ENCODE data around the gene SLC33A1. TPM values are rescaled to one million over a fixed set of nuclear protein-coding genes. Genes with fewer than 3 reads are reported as not detected.
"Not testable (repeated sequence)": the region's sequence is repeated elsewhere in the genome, so short reads cannot be mapped to it uniquely, and the experiment has no call there.

Gene SLC33A1
- 34.1 and 36.3 TPM in 2 replicates for total RNA-seq (2014; rRNA removed; shearing (Covaris generic))
- polyA plus RNA-seq (2015; cell fraction: cytosol; rRNA removed) = 21.0 and 27.2 TPM in 2 replicates
- 63.5 and 68.0 TPM in 2 replicates for polyA plus RNA-seq (2015; cell fraction: nucleus; rRNA removed)

DNA sequence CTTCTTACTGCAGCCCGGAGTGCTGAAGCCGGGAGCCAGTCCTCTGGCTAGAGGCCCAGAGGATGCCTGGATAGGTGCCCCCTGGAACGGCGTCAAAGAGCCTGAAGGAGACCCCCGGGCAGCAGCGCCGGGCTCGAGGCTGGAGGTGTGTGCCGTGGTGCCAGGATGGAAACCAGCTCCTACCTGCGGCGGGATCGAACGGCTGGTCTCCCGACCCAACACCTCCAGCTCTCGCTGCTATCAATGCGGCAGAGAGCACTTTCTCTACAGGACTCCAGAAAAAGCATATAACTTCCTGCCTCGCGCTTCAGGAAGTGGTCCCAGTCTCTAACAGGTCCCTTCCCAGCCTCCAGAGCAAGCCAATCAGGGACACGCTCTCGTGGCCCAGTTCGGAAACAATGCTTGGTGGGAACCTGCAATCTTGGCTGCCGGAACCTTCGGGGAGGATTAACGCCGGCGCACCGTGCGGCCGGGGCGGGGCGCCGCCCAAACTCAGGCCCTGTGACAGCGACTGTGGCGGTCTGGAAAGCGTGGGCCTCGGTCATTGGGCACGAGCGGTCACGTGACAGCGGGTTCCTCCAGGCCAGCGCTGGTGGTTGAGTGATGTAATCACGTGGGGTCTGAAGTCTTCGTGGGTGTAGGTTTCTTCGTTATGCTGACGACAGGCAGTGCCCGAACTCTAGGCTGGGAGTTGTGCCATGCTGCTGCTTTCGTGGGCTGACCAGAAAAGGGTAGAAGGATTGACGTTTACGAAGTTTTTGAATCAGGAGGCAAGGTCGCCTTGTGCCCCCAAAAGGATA is at the start of gene SLC33A1:
TSS of gene SLC33A1 (minus strand) at position 287 of the 800 bp plus-strand sequence. CDS start 430 bp downstream, outside the sequence.
- DNase-seq (ENCODE audit: low read depth) = peak; percentile 100

DNA sequence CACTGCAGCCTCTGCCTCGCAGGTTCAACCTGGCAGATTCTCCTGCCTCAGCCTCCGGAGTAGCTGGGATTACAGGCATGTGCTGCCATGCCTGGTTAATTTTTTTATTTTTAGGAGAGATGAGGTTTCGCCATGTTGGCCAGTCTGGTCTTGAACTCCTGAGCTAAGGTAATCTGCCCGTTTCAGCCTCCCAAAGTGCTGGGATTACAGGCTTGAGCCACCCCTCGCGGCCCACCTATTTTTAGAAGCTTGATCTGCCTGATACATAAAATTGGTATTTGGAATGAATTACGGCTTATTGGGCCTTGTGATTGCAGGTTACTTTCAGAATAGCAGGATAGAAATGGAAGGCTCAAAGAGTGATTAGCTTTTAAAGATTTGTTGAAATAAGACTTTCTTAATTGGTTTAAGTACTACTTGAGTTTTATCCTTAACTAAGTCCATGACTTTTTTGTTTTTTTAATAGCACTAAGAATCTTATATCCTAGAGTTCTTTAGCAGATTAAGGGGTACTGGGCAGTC is 41.2 kb upstream of the SLC33A1 start:
- DNase-seq (ENCODE audit: low read depth) = no peak

DNA sequence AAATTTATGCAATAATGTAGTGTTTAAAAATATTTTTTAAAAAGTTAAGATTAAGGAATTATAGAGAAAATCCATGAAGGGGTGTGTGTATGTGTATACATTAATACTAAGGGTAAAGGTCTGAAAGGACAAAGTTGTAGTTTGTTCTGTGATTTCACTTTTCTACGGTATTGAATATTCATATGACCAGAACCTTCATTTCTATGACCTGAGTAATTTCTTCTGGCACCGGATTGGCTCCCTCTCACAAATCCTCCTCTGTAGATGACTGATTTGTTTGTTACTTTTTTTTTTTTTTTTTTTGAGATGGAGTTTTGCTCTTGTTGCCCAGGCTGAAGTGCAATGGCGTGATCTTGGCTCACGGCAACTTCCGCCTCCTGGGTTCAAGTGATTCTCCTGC is 37.1 kb upstream of the SLC33A1 start:
- no peak for DNase-seq (ENCODE audit: low read depth)

DNA sequence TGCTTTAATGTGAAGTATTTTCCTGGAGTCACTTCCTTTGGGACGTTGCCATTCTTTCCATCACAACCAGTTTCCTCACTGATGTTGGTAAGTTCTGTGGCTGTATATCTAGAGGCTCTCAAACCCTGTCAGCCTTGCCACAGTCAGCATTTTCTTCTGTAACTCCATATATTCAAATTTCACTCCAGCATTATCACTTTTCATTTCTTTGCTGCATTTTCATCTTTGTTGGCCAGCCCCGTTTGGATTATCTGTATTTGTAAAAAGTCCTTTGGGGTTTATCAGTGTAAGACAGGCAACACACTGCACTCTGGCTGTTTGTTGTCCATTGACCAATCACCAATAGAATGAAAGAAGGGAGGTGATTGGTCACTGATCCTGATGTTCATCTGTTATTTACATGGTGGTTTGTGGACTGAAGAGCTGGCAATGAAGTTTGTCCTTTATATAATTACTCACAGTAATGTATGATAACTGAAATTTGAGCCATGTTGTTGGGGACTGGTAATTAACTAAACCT is 36.5 kb upstream of the SLC33A1 start:
- DNase-seq (ENCODE audit: low read depth) = peak; percentile 28

DNA sequence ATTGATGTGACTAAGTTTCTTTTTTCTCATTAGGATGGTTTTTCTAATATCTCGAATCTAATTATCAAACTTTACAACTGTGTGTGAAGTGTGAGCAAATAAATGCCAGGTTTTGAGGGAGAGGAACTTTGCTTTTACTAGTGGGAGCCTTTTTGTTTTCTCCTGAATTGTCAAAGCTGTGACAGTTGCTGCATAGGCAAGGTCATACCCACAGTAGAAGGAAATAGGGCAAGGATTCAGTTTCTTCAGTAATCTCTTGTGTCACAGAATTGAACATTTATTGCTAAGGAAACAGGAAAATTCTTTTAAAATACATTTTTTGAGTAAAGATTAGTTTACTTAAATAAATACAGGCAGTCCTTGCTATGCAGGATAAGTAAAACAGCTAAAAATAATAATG is 35.7 kb upstream of the SLC33A1 start:
- no peak for DNase-seq (ENCODE audit: low read depth)

DNA sequence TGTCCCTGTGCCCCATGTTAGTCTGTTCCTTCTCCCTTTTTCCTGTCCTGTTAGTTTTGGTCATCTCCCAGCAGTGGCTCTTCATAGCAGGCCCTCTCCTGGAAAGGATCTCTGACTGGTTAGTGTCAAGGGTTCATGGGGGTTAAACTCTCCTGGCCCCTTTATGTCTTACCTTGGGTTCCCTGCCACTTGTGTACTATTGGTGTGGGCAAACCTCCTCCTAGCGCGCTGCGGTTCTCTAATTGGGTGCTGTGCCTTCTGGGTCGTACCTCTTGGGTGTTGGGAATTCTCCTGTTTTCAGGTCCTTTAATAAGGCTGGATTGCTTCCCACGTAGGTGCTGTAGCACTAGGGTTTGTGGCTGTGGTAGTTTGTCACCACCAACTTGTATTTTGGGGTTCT is 35.0 kb upstream of the SLC33A1 start:
- DNase-seq (ENCODE audit: low read depth) = no peak

DNA sequence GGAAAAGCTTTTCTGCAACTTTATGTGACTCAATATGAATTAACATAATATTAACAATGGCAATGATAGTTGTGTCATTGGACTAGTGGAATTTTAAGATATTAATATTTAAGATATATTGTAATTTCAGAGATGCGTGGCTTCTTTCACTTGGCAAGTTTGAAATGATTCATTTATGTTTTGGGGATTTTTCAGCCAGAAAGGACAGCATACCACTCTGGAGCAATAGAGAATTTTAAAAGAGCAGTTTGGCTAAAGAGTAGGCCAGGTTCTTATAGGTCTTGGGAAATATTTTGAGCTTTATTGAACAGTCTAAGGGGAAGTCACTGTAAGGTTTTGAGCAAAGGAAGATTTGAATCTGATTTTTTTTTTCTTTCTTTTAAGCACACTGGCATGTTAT is 32.7 kb upstream of the SLC33A1 start:
- DNase-seq (ENCODE audit: low read depth) = no peak

DNA sequence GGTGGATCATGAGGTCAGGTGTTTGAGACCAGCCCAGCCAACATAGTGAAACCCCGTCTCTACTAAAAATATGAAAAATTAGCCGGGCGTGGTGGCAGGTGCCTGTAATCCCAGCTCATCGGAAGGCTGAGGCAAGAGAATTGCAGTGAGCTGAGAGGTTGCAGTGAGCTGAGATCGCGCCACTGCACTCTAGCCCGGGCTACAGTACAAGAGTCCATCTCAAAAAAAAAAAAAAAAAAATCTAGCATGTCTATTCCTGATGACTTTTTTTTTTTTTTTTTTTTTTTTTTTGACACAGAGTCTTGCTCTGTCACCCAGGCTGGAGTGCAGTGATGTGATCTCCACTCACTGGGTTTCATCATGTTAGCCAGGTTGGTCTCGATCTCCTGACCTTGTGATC is 32.1 kb upstream of the SLC33A1 start:
- DNase-seq (ENCODE audit: low read depth) = not testable (repeated sequence)

DNA sequence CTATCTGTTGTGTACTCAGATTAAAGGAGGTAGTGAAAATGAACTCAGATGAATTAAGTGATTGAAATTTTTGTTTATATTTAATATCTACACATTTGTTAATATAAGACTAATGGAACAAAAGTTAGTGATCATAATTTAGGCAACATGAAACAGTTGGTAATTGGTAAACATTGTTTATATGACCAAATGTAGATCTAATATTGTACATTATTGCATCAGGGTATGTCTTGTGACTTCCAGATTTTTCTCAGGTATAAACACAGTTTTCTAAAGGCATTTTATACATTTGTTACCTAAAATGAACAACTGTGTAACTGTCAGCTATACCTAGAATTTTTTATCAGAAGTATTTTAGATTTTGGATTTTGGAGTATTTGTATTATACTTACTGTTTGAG is 31.1 kb upstream of the SLC33A1 start:
- no peak for DNase-seq (ENCODE audit: low read depth)

DNA sequence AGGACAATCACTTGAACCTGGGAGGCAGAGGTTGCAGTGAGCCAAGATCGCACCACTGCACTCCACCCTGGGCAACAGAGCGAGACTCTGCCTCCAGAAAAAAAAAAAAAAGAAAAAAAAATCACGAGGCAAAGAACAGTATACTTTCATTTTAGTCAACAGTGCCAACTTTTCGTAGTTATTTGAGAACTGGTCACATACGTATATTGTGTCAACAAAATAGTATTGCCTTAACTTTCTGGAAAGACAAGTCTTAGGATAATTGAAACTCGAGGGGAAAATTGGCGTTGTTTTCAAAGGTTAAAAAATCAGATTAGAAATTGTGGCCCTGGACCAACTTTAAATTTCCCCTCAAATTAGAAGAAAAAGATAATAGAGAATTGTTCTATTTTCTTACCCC is 30.1 kb upstream of the SLC33A1 start:
- DNase-seq (ENCODE audit: low read depth) = no peak

DNA sequence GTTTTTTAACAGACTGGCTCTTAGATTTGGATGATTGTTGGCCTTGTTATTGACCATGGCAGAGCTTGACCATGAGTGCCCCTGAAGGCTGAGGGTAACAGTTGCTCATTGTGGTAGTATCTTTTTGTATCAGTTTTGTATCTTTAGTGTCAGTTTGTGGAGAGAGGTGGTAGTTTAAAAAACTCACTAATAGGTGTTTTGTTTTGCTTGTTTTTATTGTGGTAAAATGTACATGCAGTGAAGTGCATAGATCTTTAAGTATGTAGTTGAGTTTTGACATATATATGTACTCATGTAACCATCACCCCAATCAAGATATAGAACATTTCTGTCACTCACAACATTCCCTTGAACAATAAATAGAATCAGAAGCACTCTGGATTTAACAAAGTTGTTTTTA is 26.1 kb upstream of the SLC33A1 start:
- no peak for DNase-seq (ENCODE audit: low read depth)

DNA sequence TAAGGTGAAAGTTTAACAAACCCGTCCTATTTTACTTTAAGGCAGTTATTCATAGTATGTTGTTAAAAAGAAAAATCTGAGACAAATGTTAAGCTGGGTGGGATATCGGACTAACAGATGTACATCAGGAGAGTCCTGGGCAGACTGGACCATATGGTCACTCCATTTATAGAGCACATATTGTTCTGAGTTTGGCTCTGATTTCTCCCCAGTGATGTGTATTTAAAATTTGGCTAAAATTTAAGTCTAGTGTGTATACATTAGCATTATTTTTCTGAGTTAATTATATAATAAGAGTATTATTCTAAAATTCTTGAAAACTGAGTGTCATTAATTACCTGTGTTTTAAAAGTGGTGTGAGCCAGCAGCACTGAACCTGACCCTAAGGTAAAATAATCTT is 22.3 kb upstream of the SLC33A1 start:
- DNase-seq (ENCODE audit: low read depth) = no peak

DNA sequence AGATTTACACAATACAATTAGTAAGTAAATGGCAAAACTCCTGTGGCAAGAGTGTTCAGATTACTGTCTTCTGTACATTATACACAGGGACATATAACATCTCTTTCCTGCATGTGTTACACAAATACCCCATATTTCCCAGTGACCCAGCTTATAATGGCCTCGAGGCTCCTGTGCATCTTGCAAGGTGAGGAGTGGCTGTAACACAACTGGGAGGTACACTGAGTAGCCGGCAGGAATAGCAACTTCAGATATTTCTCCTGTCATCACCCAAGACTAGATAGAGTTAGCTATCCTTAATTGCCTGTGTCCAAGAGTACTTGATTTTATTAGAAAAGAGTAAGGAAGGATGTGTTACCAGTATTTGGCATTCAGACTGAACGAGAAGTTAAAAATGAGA is 21.8 kb upstream of the SLC33A1 start:
- no peak for DNase-seq (ENCODE audit: low read depth)

DNA sequence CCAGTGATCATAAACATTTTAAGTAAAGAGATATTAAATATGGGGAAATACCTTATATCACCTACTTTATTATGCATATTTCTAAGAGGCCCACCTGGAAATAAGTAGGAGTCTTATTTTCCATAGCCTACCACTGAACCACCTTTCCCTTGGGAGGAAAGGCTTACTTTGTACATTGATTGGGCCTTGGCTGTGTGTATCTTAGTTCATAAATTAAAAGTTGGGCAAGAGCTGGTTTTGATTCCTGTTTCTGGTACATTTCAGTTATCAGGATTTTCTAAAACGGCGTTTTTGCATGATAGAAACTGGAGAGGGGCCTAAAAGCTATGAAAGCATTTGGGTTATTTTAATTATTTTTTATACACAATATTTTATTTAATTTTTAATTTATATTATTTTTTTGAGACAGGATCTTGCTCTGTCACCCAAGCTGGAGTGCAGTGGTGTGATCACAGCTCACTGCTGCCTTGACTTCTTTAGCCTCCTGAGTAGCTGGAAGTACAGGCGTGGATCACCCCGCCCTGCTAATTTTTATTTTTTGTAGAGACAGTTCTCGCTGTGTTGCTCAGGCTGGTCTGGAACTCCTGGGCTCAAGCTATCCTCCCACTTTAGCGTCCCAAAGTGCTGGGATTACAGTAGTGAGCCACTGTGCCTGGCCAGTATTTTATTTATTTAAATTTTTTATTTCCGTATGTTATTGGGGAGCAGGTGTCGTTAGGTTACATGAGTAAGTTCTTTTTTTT is 18.8 kb upstream of the SLC33A1 start:
- DNase-seq (ENCODE audit: low read depth) = no peak

DNA sequence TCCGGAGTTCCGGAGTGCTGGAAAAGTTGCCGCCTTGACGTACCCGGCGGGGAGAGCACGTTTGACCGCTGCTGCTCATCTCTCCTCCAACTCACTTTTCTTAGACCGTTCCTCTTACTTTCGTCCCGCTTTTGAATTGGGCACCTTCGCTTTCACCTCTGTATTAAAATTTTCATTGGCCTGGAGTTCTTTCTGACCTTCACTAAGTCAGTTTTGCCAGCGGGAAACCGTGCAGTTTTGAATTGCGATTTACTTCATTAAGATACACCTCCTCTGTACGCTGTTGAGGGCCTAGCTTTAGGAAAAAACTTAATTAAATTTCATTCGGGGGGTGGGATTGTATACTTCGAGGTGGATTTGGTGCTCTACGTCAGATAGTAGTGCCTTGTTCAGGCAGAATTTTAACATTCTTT is 17.5 kb upstream of the SLC33A1 start:
- DNase-seq (ENCODE audit: low read depth) = no peak

DNA sequence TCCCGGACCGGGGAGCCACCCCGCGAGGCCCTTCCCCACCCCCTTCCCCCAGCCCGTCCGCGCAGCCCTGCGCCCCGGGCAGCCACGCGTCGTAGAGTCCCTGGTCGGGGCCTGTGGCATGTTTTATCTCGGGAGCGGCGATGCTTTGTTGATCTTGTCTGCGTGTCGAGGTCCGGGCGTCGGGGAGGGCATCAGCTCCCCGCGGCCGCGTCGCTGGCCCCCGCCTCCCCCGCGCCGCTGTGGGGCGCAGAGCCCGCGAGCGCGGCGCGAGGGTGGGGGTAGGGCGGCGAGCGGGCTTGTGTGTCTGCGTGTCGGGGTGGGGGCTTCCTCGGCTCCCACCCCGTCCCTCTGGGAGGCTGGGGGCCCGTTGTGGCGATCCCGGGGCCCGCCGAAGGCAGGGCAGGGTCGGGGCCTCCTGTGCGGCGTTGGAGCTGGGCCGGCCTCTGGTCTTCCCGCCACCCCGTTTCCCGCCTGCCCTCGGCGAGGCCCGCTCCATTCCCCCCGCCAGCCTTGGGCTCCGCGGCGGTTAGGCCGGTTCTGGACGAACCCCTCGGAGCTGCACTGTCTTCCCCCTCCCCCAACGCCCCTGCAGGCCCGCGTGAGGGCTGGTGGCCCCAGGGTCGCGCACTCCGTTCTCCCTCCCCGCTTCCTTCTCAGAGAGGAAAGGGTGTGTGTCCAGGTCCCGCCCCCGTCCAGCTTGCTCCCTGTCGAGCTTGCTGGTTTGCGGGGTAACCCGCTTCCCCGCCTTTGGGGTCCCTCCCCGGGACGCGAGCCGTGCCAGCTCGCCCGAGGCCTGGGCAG is 16.9 kb upstream of the SLC33A1 start:
- DNase-seq (ENCODE audit: low read depth) = peak; percentile 54

DNA sequence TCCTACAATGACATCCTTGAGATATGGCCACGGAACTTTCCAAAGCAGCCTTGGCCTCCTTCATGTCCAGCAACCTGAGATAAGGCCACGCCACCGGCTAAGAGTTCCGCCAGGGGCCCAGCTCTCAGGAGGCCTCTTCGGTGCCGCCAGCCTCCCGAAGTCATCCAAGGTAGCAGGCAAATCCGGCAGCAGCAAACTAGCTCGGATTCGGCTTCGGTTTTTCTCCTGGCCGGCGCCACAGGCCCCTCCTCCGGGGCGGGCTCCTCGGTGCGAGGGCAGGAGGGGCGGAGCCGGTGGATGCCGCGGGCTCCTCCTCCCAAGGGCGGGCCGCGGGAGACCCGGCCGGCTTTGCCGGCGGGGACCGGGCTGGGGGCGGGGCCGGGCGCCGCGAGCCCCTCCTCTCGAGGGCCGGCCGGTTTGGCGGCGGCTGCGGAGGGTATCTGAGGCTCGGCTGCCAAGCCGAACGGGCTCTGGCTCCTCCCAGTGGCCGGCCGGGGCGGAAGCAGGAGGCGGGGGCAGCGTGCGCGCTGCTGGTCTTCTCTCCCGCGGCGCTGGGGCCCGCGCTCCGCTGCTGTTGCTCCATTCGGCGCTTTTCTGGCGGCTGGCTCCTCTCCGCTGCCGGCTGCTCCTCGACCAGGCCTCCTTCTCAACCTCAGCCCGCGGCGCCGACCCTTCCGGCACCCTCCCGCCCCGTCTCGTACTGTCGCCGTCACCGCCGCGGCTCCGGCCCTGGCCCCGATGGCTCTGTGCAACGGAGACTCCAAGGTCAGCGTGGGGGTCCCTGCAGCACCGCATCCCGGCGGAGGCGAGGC is 16.1 kb upstream of the SLC33A1 start, which contains the start of gene GMPS:
TSS of gene GMPS (plus strand) at position 518 of the 812 bp plus-strand sequence. CDS start at position 739, 221 bp downstream.
- DNase-seq (ENCODE audit: low read depth) = peak; percentile 97

DNA sequence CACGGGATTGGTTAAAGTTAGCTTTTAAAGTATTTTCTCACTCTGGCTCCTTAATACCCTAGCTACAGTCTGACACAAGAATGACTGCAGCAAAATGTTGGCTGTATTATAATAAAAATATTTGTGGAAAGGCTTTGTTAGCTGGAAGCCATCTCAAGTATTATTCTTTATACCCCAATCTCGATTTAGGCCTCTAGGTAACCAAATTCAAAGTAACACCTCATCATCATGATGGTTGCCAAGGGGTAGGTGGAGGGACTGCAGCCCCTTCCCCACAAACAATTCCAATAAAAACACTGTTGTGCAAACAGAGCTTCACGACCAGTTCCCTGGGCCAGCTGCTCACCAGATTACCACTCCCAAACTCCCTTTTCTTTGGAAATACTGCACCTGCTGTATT is 15.5 kb upstream of the SLC33A1 start:
- no peak for DNase-seq (ENCODE audit: low read depth)

DNA sequence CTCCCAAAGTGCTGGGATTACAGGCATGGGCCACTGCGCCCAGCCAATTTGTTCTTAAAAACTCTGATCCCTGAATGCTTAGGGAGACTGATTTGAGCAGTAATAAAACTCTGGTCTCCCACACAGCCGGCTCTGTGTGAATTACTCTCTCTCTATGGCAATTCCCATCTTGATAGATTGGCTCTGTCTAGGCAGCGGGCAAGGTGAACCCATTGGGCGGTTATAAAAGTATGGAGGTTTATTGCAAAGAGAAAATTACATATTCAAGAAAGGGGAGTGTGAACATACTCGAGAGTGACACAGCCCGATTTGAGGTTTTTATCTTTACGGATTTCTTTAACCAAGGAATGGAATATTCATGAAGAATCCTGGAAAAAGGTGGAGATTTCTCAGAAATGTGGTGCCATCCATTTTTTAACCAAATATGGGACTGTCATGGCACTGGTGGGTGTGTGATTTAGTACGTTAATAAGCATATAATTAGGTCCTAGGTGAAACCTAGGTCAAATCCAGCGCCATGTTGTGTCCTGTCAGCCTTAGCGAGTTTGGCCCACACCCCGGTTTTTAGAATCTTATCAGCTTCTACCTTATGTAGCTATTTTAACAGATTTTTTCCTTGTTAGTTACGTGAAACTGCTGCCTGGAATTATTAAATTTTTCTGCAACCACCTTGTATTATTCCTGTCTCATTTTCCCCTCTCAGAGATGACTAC is 9.0 kb upstream of the SLC33A1 start:
- no peak for DNase-seq (ENCODE audit: low read depth)
